WTC11 (cell line): Measurements from ENCODE around the gene ACTC1. TPM values are rescaled to one million over a fixed set of nuclear protein-coding genes. Genes with fewer than 3 reads are reported as not detected.

Experiments used
- ATAC-seq: fragments of 200-7000 bp; cut with Tn5 transposase; 2 replicates; pipeline ENCODE4 v1.10.0; 2021; ENCODE audit warnings: mild to moderate bottlenecking, moderate library complexity
- CTCF ChIA-PET: fragments of 300-600 bp; sonication (Branson Sonifier 250); formaldehyde crosslinking; loops from one replicate; lab custom pipeline; 2021; ENCODE audit warnings: antibody characterized with exemption; lab: Charles Lee
- POLR2A ChIA-PET: fragments of 350-600 bp; sonication (Branson Sonifier 250); formaldehyde crosslinking; loops from one replicate; lab custom pipeline; 2021; ENCODE audit warnings: antibody characterized with exemption; lab: Charles Lee
- DNase-seq: peaks from one replicate; pipeline ENCODE4 v3.0.0; 2021; ENCODE audit warnings: low spot score
- H3K27ac Mint-ChIP-seq: 2 replicates; pipeline ENCODE4 v1.8.0; 2021; ENCODE audit warnings: mixed read lengths
- H3K27me3 Mint-ChIP-seq: 2 replicates; pipeline ENCODE4 v1.8.0; 2021; ENCODE audit warnings: low read depth, mild to moderate bottlenecking, moderate library complexity, mixed read lengths
- H3K36me3 Mint-ChIP-seq: 2 replicates; pipeline ENCODE4 v1.8.0; 2021; ENCODE audit warnings: mixed read lengths
- H3K4me1 Mint-ChIP-seq: 2 replicates; pipeline ENCODE4 v1.8.0; 2022; ENCODE audit warnings: mixed read lengths
- H3K4me3 Mint-ChIP-seq: 2 replicates; pipeline ENCODE4 v1.8.0; 2021; ENCODE audit warnings: mild to moderate bottlenecking, moderate library complexity, mixed read lengths
- H3K9me3 Mint-ChIP-seq: 2 replicates; pipeline ENCODE4 v1.8.0; 2021; ENCODE audit warnings: mixed read lengths
- CBFB ChIP-seq: sonication (generic); formaldehyde crosslinking; IDR thresholded peaks from 2 replicates; pipeline ENCODE4 v1.8.1; 2022; ENCODE audit warnings: mild to moderate bottlenecking, low read depth, missing genetic modification reagents
- EMX1 ChIP-seq: fragments of 250-450 bp; sonication (Bioruptor Pico); IDR thresholded peaks from 2 replicates; pipeline ENCODE4 v1.8.0; 2021; ENCODE audit warnings: mild to moderate bottlenecking
- NFE2L1 ChIP-seq: sonication (generic); formaldehyde crosslinking; IDR thresholded peaks from 2 replicates; pipeline ENCODE4 v1.8.1; 2023; ENCODE audit warnings: missing genetic modification reagents
- PRRX2 ChIP-seq: fragments of 250-450 bp; sonication (Bioruptor Pico); IDR thresholded peaks from 2 replicates; pipeline ENCODE4 v1.8.0; 2021; ENCODE audit warnings: mild to moderate bottlenecking
- SOX15 ChIP-seq: fragments of 250-450 bp; sonication (Bioruptor Pico); IDR thresholded peaks from 2 replicates; pipeline ENCODE4 v1.9.0; 2021; ENCODE audit warnings: mild to moderate bottlenecking
- TCF7 ChIP-seq: sonication (generic); formaldehyde crosslinking; IDR thresholded peaks from 2 replicates; pipeline ENCODE4 v1.8.0; 2022; ENCODE audit warnings: mild to moderate bottlenecking, low read depth, missing genetic modification reagents, moderate library complexity
- TEAD1 ChIP-seq: sonication (generic); formaldehyde crosslinking; IDR thresholded peaks from 2 replicates; pipeline ENCODE4 v1.8.0; 2022; ENCODE audit warnings: mild to moderate bottlenecking, missing genetic modification reagents
- ZNF263 ChIP-seq: sonication (generic); formaldehyde crosslinking; IDR thresholded peaks from 2 replicates; pipeline ENCODE4 v1.8.1; 2022; ENCODE audit warnings: low read depth, mild to moderate bottlenecking, moderate library complexity, missing genetic modification reagents
- total RNA-seq: library from RNA; stranded (reverse); gene quantifications from 3 replicates; pipeline ENCODE4 v1.2.3, GENCODE V29; 2021
- TF ChIP-seq, protein P1 (sequence below): sonication (generic); formaldehyde crosslinking; IDR thresholded peaks from 2 replicates; pipeline ENCODE4 v1.8.0; 2022; ENCODE audit warnings: missing genetic modification reagents
- TF ChIP-seq, protein P2 (sequence below): sonication (generic); formaldehyde crosslinking; IDR thresholded peaks from 2 replicates; pipeline ENCODE4 v1.8.1; 2023; ENCODE audit warnings: mild to moderate bottlenecking, missing genetic modification reagents, borderline replicate concordance
- TF ChIP-seq, protein P3 (sequence below): fragments of 250-450 bp; sonication (Bioruptor Pico); IDR thresholded peaks from 2 replicates; pipeline ENCODE4 v1.9.0; 2021; ENCODE audit warnings: mild to moderate bottlenecking
- TF ChIP-seq, protein P4 (sequence below): sonication (generic); formaldehyde crosslinking; IDR thresholded peaks from 2 replicates; pipeline ENCODE4 v1.8.1; 2023; ENCODE audit warnings: mild to moderate bottlenecking, missing genetic modification reagents, moderate library complexity
- TF ChIP-seq, protein P5 (sequence below): fragments of 250-450 bp; sonication (Bioruptor Pico); IDR thresholded peaks from 2 replicates; pipeline ENCODE4 v1.9.0; 2021; ENCODE audit warnings: moderate library complexity, mild to moderate bottlenecking, inconsistent platforms, borderline replicate concordance
- TF ChIP-seq, protein P6 (sequence below): sonication (generic); formaldehyde crosslinking; IDR thresholded peaks from 2 replicates; pipeline ENCODE4 v1.8.1; 2022; ENCODE audit warnings: mild to moderate bottlenecking, moderate library complexity, missing genetic modification reagents

ACTC1 gene
- total RNA-seq, 1 experiment from 2014 or later = 12.6 TPM

DNA sequence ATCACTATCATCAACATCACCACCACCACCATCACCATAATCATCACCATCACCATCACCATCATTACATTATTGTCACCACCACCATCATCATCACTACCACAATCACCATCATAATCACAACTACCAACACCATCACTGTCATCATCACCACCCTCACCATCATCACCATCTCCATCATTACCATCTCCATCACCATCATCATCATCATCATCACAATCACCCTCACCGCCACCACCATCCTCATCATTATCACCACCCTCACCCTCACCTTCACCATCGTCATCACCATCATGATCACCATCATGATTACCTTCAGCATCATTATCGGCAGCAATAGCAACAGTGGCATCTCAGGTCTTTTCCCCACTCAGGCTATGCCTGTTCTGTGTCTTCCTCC lies 42.9 kb upstream of the ACTC1 start:
- Mint-ChIP-seq H3K4me1 (no peaks in the 10 kb centered on the region), H3K9me3 (peaks cover 8% of the 10 kb centered on the region)
- no peak for DNase-seq

DNA sequence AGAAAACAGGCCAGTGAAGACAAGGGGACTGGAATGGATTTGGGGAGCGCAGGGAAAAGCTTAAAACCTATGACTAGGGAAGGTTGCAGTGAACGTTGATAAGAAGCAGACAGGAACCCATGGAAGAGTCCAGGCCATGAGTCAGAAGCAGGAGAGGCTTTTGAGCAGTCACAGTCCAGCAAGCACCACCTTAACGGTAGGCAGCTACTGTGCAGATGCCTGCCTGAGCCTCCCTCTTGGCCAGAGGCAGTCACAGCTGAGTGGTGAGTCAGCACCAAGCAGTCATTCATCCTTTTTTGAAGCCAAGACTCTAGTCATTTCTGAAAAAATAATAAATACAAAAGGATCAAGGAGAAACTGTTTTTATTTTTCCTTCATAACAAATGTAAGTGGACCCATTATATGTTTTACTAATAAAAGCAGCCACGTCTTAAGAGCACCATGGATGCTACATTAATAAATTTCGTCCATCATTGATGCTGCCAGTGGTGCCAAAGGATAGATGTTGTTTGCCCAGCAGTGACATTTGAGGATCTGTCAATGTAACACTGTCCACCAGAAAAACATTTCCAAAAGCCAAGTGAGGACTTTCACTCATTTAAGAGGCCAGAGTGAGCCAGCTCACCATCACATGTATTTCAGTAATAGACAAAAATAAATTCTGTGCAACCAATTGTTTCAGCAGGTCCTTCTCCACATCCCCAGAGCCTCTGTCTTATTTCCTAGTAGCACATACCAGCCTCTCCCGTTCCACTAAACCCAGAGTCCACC lies 42.1 kb upstream of the ACTC1 start:
- Mint-ChIP-seq H3K36me3 (no peaks in the 10 kb centered on the region), H3K27me3 (no peaks in the 10 kb centered on the region), H3K4me3 (no peak overlapping the region), H3K27ac (no peak overlapping the region), H3K9me3 (peaks cover 8% of the 10 kb centered on the region), H3K4me1 (no peaks in the 10 kb centered on the region)
- ATAC-seq (no peak), DNase-seq (no peak)
- ChIA-PET POLR2A (no interaction called here), CTCF (interaction anchor here (0.5 to 1.8 kb wide), 2 partner anchors 15 to 129 kb away, joined by 3 to 4 read pairs; no protein-coding TSS in a partner anchor)
- TF ChIP-seq, protein P1, sequence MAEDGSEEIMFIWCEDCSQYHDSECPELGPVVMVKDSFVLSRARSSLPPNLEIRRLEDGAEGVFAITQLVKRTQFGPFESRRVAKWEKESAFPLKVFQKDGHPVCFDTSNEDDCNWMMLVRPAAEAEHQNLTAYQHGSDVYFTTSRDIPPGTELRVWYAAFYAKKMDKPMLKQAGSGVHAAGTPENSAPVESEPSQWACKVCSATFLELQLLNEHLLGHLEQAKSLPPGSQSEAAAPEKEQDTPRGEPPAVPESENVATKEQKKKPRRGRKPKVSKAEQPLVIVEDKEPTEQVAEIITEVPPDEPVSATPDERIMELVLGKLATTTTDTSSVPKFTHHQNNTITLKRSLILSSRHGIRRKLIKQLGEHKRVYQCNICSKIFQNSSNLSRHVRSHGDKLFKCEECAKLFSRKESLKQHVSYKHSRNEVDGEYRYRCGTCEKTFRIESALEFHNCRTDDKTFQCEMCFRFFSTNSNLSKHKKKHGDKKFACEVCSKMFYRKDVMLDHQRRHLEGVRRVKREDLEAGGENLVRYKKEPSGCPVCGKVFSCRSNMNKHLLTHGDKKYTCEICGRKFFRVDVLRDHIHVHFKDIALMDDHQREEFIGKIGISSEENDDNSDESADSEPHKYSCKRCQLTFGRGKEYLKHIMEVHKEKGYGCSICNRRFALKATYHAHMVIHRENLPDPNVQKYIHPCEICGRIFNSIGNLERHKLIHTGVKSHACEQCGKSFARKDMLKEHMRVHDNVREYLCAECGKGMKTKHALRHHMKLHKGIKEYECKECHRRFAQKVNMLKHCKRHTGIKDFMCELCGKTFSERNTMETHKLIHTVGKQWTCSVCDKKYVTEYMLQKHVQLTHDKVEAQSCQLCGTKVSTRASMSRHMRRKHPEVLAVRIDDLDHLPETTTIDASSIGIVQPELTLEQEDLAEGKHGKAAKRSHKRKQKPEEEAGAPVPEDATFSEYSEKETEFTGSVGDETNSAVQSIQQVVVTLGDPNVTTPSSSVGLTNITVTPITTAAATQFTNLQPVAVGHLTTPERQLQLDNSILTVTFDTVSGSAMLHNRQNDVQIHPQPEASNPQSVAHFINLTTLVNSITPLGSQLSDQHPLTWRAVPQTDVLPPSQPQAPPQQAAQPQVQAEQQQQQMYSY = no peak
- no peak for TF ChIP-seq TCF7 (CRISPR knock-in tag)

More for the DNA sequence above, 42.9 kb upstream of the ACTC1 start:
- POLR2A ChIA-PET = no interaction called here
- ATAC-seq = no peak
- H3K27me3 Mint-ChIP-seq = no peaks in the 10 kb centered on the region
- CTCF ChIA-PET = no interaction called here
- no peak overlapping the region for H3K27ac Mint-ChIP-seq
- TF ChIP-seq ZNF263 (no peak), TEAD1 (CRISPR knock-in tag) (no peak), CBFB (CRISPR knock-in tag) (no peak), SOX15 (no peak)
- TF ChIP-seq, protein P2, sequence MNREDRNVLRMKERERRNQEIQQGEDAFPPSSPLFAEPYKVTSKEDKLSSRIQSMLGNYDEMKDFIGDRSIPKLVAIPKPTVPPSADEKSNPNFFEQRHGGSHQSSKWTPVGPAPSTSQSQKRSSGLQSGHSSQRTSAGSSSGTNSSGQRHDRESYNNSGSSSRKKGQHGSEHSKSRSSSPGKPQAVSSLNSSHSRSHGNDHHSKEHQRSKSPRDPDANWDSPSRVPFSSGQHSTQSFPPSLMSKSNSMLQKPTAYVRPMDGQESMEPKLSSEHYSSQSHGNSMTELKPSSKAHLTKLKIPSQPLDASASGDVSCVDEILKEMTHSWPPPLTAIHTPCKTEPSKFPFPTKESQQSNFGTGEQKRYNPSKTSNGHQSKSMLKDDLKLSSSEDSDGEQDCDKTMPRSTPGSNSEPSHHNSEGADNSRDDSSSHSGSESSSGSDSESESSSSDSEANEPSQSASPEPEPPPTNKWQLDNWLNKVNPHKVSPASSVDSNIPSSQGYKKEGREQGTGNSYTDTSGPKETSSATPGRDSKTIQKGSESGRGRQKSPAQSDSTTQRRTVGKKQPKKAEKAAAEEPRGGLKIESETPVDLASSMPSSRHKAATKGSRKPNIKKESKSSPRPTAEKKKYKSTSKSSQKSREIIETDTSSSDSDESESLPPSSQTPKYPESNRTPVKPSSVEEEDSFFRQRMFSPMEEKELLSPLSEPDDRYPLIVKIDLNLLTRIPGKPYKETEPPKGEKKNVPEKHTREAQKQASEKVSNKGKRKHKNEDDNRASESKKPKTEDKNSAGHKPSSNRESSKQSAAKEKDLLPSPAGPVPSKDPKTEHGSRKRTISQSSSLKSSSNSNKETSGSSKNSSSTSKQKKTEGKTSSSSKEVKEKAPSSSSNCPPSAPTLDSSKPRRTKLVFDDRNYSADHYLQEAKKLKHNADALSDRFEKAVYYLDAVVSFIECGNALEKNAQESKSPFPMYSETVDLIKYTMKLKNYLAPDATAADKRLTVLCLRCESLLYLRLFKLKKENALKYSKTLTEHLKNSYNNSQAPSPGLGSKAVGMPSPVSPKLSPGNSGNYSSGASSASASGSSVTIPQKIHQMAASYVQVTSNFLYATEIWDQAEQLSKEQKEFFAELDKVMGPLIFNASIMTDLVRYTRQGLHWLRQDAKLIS (CRISPR knock-in tag) = no peak
- TF ChIP-seq, protein P3, sequence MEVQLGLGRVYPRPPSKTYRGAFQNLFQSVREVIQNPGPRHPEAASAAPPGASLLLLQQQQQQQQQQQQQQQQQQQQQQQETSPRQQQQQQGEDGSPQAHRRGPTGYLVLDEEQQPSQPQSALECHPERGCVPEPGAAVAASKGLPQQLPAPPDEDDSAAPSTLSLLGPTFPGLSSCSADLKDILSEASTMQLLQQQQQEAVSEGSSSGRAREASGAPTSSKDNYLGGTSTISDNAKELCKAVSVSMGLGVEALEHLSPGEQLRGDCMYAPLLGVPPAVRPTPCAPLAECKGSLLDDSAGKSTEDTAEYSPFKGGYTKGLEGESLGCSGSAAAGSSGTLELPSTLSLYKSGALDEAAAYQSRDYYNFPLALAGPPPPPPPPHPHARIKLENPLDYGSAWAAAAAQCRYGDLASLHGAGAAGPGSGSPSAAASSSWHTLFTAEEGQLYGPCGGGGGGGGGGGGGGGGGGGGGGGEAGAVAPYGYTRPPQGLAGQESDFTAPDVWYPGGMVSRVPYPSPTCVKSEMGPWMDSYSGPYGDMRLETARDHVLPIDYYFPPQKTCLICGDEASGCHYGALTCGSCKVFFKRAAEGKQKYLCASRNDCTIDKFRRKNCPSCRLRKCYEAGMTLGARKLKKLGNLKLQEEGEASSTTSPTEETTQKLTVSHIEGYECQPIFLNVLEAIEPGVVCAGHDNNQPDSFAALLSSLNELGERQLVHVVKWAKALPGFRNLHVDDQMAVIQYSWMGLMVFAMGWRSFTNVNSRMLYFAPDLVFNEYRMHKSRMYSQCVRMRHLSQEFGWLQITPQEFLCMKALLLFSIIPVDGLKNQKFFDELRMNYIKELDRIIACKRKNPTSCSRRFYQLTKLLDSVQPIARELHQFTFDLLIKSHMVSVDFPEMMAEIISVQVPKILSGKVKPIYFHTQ (CRISPR knock-in tag) = no peak
- H3K36me3 Mint-ChIP-seq = no peaks in the 10 kb centered on the region
- no peak overlapping the region for H3K4me3 Mint-ChIP-seq

DNA sequence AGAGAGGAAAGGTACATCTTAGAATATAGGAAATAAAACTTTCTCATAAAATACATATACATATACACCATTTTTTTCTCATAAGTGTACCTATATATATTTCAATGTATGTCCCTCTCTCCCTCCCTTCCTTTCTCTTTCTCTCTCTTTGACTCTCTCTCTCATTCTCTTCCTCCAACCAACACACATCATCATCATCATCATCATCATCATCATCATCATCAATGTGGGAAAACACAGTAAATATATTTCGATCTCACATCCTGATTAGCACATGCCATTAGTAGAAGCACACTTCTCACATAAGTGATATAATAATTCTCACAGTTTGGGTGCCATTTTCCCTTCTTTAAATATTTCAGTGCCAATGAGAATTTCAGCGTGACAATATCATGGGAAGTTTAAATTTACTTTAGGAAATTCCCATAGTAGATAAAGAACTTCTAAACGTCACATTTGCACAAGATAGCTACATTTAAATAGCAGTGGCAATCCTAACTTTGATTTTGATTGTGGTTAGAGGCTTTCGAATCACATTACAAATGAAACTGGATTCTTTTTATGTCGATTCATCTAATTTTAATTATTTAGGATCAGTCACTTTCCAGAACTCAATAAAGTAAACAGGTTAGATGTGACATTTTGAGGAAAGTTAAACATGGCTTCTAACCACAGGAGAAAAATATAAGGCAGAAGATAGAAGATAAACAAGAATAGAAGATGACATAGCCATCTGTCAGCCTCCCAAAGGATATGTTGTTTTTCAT lies 33.0 kb upstream of the ACTC1 start:
- no peaks in the 10 kb centered on the region; the same call in 1 of the 2 replicates for H3K27me3 Mint-ChIP-seq
- CTCF ChIA-PET = interaction anchor here (1.0 kb wide), 1 partner anchor 120 kb away, joined by 3 read pairs; no protein-coding TSS in a partner anchor
- no peaks in the 10 kb centered on the region for H3K4me1 Mint-ChIP-seq
- H3K36me3 Mint-ChIP-seq = no peaks in the 10 kb centered on the region
- no peak for DNase-seq
- no peak for ATAC-seq
- no peaks in the 10 kb centered on the region for H3K9me3 Mint-ChIP-seq
- no peak overlapping the region for H3K27ac Mint-ChIP-seq
- POLR2A ChIA-PET = no interaction called here
- H3K4me3 Mint-ChIP-seq = no peak overlapping the region
- no peak for TF ChIP-seq PRRX2 (CRISPR knock-in tag)
- TF ChIP-seq, protein P4, sequence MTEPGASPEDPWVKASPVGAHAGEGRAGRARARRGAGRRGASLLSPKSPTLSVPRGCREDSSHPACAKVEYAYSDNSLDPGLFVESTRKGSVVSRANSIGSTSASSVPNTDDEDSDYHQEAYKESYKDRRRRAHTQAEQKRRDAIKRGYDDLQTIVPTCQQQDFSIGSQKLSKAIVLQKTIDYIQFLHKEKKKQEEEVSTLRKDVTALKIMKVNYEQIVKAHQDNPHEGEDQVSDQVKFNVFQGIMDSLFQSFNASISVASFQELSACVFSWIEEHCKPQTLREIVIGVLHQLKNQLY = no peak
- no peak for TF ChIP-seq NFE2L1 (CRISPR knock-in tag)
- TF ChIP-seq, protein P5, sequence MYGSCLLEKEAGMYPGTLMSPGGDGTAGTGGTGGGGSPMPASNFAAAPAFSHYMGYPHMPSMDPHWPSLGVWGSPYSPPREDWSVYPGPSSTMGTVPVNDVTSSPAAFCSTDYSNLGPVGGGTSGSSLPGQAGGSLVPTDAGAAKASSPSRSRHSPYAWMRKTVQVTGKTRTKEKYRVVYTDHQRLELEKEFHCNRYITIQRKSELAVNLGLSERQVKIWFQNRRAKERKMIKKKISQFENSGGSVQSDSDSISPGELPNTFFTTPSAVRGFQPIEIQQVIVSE = no peak
- TF ChIP-seq EMX1 = no peak
- TF ChIP-seq, protein P6, sequence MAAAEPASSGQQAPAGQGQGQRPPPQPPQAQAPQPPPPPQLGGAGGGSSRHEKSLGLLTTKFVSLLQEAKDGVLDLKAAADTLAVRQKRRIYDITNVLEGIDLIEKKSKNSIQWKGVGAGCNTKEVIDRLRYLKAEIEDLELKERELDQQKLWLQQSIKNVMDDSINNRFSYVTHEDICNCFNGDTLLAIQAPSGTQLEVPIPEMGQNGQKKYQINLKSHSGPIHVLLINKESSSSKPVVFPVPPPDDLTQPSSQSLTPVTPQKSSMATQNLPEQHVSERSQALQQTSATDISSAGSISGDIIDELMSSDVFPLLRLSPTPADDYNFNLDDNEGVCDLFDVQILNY (CRISPR knock-in tag) = no peak
